ENCODE data around the gene PLEKHG4B. TPM values are rescaled to one million over a fixed set of nuclear protein-coding genes. Genes with fewer than 3 reads are reported as not detected.

Gene PLEKHG4B
- total RNA-seq, 1 experiment from 2014 or later = 0.28 TPM

DNA sequence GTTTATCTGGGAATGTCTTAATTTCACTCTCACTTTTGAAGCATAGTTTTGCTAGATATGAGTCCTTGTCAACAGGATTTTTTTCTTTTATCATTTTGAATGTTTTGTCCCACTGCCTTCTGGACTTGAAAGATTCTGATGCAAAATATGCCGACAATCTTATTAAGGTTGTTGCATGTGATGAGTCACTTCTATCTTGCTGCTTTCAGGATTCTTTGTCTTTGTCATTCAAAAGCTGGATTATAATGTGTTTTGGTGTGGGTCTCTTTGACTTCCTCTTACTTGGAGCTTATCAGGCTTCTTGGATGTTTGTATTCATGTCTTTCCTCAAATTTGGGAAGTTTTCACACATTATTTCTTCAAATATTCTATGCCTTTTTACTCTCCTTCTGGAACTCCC, 33.8 kb downstream of the PLEKHG4B start:
- intact Hi-C loops (cut with micrococcal nuclease; ENCODE audit: unreplicated experiment) = no loop called here
- POLR2A ChIA-PET (ENCODE audit: low non-redundant PET) = no interaction called here
- peaks cover 15% of the 10 kb centered on the region for H3K9me3 ChIP-seq (ENCODE audit: low read depth, low read length, poor library complexity, severe bottlenecking)
- no peak for DNase-seq (ENCODE audit: low spot score)
- TF ChIP-seq, protein P1, sequence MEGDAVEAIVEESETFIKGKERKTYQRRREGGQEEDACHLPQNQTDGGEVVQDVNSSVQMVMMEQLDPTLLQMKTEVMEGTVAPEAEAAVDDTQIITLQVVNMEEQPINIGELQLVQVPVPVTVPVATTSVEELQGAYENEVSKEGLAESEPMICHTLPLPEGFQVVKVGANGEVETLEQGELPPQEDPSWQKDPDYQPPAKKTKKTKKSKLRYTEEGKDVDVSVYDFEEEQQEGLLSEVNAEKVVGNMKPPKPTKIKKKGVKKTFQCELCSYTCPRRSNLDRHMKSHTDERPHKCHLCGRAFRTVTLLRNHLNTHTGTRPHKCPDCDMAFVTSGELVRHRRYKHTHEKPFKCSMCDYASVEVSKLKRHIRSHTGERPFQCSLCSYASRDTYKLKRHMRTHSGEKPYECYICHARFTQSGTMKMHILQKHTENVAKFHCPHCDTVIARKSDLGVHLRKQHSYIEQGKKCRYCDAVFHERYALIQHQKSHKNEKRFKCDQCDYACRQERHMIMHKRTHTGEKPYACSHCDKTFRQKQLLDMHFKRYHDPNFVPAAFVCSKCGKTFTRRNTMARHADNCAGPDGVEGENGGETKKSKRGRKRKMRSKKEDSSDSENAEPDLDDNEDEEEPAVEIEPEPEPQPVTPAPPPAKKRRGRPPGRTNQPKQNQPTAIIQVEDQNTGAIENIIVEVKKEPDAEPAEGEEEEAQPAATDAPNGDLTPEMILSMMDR (conservative IDR thresholded peaks at IDR 0.05; ENCODE audit: low read depth, low read length) = no peak
- TF ChIP-seq EZH2 (IDR thresholded peaks at IDR 0.05; ENCODE audit: borderline replicate concordance, low read depth, low read length, poor library complexity, severe bottlenecking) = no peak
- H3K27ac ChIP-seq (ENCODE audit: low read depth, low read length, poor library complexity, severe bottlenecking) = no peak overlapping the region
- CTCF ChIA-PET = no interaction called here
- BruUV-seq (replicated peaks) = no TSS peak
- H3K36me3 ChIP-seq (ENCODE audit: insufficient read depth, low read length, poor library complexity, severe bottlenecking) = no peaks in the 10 kb centered on the region
- H3K4me1 ChIP-seq (ENCODE audit: insufficient read depth, low read length, poor library complexity, severe bottlenecking) = no peaks in the 10 kb centered on the region
- no peaks in the 10 kb centered on the region for H3K27me3 ChIP-seq (replicated peaks; ENCODE audit: insufficient read depth, low read depth, low read length, poor library complexity)
- no peak overlapping the region for H3K4me3 ChIP-seq (ENCODE audit: low read depth, low read length, poor library complexity, severe bottlenecking)

DNA sequence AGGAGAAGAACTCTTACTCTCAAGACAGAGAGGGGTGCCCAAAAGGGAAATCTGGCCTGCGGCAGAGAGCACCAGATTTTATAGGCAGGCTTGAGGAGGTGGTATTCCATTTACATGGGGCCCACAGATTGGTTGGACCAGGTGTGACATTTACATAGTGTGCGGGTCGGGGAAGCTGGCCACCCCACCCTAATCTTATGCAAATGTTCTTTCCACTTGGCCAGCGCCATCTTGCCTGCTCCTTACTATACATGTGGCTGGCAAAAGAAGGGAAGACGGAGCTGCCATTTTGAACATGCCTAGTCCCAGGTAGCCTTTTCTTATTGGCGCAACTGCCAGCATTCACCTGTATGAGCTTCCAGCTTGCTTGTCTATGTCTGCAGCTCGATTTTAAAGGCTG, 34.8 kb downstream of the PLEKHG4B start:
- ChIA-PET POLR2A (ENCODE audit: low non-redundant PET) (no interaction called here), CTCF (no interaction called here)
- BruUV-seq (replicated peaks) = no TSS peak
- Histone ChIP-seq H3K27ac (ENCODE audit: low read depth, low read length, poor library complexity, severe bottlenecking) (no peak overlapping the region), H3K4me3 (ENCODE audit: low read depth, low read length, poor library complexity, severe bottlenecking) (no peak overlapping the region), H3K4me1 (ENCODE audit: insufficient read depth, low read length, poor library complexity, severe bottlenecking) (no peaks in the 10 kb centered on the region), H3K9me3 (ENCODE audit: low read depth, low read length, poor library complexity, severe bottlenecking) (peaks cover 8% of the 10 kb centered on the region), H3K36me3 (ENCODE audit: insufficient read depth, low read length, poor library complexity, severe bottlenecking) (no peaks in the 10 kb centered on the region), H3K27me3 (replicated peaks; ENCODE audit: insufficient read depth, low read depth, low read length, poor library complexity) (no peaks in the 10 kb centered on the region)
- no peak for DNase-seq (ENCODE audit: low spot score)
- no peak for TF ChIP-seq EZH2 (IDR thresholded peaks at IDR 0.05; ENCODE audit: borderline replicate concordance, low read depth, low read length, poor library complexity, severe bottlenecking)
- TF ChIP-seq, protein P1 (conservative IDR thresholded peaks at IDR 0.05; ENCODE audit: low read depth, low read length) = no peak
- intact Hi-C loops (cut with micrococcal nuclease; ENCODE audit: unreplicated experiment) = no loop called here

DNA sequence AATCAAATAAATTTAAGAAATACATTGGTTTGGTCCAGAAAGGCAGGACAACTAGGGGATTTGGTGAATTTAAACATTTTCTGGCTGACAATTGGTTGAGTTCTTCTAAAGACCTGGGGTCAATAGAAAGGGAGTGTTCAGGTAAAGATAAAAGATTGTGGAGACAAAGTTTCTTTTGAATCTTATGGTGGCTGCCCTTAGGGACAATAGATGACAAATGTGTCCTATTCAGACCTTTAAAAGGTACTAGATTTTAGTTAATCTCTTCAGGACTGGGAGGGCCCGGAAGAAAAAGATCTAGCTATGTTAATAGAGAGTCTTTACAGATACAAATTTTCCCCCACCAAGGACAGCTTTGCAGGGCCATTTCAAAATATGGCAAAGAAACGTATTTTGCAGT, 35.9 kb downstream of the PLEKHG4B start:
- Histone ChIP-seq H3K9me3 (ENCODE audit: low read depth, low read length, poor library complexity, severe bottlenecking) (peaks cover 6% of the 10 kb centered on the region), H3K36me3 (ENCODE audit: insufficient read depth, low read length, poor library complexity, severe bottlenecking) (no peaks in the 10 kb centered on the region), H3K27me3 (replicated peaks; ENCODE audit: insufficient read depth, low read depth, low read length, poor library complexity) (no peaks in the 10 kb centered on the region), H3K27ac (ENCODE audit: low read depth, low read length, poor library complexity, severe bottlenecking) (no peak overlapping the region), H3K4me3 (ENCODE audit: low read depth, low read length, poor library complexity, severe bottlenecking) (no peak overlapping the region), H3K4me1 (ENCODE audit: insufficient read depth, low read length, poor library complexity, severe bottlenecking) (no peaks in the 10 kb centered on the region)
- no TSS peak for BruUV-seq (replicated peaks)
- intact Hi-C loops (cut with micrococcal nuclease; ENCODE audit: unreplicated experiment) = no loop called here
- CTCF ChIA-PET = no interaction called here
- DNase-seq (ENCODE audit: low spot score) = no peak
- POLR2A ChIA-PET (ENCODE audit: low non-redundant PET) = no interaction called here
- TF ChIP-seq EZH2 (IDR thresholded peaks at IDR 0.05; ENCODE audit: borderline replicate concordance, low read depth, low read length, poor library complexity, severe bottlenecking) = no peak
- TF ChIP-seq, protein P1 (conservative IDR thresholded peaks at IDR 0.05; ENCODE audit: low read depth, low read length) = no peak

Data from A673 (cell line).